GM12873 (cell line): ENCODE measurements around the gene HBE1.

Source experiments
- CTCF ChIP-seq: IDR thresholded peaks from 2 replicates; pipeline ENCODE4 v1.5.1; 2012; ENCODE audit warnings: low read depth, mild to moderate bottlenecking, moderate library complexity, low read length, control low read depth; ENCODE audit not compliant: insufficient read depth; ENCODE audit errors: missing control alignments

Gene HBE1

GRCh38 chr11:5275369-5276110, 5.8 kb upstream of the HBE1 start:
- TF ChIP-seq CTCF = no peak

- no peak for TF ChIP-seq CTCF
Measured at GRCh38 chr11:5274395-5274794, 4.7 kb upstream of the HBE1 start.

DNA sequence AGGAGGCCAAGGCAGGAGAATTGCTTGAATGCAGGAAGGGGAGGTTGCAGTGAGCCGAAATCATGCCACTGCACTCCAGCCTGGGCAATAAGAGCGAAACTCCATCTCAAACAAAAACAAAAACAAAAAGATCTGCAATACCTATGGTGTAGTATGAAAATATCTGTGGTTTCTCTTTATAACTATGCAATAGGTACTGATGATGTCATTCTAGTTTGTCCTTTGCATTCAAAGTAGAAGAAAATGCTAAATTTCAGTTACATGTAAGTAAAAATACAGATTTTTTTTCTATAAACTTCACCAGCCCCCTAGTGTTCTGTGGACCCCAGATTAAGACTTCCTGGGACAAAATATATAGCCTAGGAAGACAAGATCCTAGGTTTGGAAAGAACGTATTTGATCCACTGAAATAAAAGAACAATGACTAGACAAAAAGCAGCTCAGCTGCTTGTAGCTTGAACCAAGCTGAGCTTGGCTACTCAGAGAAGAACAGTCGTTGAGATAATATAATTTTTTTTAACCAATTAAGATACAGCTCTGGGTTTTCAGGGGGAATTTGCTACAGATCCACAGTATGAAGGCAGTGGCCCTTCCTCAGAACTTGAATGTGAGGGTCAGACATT, 2.8 kb upstream of the HBE1 start:
- TF ChIP-seq CTCF = no peak

GRCh38 chr11:5267033-5267563, 2.6 kb downstream of the HBE1 start:
- no peak for TF ChIP-seq CTCF

- no peak for TF ChIP-seq CTCF
Measured at GRCh38 chr11:5266609-5267008, 3.1 kb downstream of the HBE1 start.

DNA sequence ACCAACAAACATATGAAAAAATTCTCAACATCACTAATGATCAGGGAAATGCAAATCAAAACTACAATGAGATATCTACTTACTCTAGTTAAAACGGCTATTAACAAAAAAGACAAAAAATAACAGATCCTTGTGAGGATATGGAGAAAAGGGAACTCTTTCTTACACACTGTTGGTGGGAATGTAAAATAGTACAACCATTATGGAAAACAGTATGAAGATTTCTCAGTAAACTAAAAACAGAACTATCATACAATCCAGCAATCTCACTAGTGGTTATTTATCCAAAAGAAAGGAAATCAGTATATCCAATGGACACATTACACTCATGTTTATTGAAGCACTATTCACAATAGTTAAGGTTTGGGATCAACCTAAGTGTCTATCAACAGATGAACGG, 3.9 kb downstream of the HBE1 start:
- no peak for TF ChIP-seq CTCF

DNA sequence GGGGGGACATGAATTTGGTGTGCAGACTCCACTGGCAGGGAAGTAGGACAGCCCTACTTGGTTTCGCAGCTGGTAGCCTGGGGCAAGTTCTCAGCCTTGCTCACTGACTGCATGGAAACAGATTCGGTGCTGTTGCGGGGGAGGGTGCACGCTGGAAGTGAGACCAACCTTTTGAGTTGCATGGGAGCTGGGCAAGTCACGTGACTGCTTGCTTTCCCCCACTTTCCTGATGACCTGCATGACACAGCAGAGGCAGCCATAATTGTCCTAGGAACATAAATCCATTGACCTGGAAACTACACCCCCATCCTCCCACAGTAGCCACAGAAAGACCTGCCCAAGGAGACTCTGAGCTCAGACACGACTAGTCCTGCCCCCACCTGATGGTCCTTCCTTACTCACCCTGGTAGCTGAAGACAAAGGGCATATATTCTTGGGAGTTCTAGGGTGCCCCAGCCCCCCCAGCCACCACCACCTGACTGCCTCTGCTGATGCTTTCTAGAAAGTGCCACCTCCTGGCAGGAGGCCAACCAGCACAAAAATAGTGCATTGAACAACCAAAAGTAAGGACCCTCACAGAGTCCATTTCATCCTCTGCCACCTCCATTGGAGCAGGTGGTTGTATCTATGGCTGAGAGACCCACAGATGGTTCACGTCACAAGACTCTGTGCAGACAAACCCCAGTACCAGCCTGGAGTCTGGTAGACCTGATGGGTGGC, 11.0 kb downstream of the HBE1 start:
- TF ChIP-seq CTCF = no peak
